ENCODE measurements around the gene CD3D.

The CD3D gene

DNA sequence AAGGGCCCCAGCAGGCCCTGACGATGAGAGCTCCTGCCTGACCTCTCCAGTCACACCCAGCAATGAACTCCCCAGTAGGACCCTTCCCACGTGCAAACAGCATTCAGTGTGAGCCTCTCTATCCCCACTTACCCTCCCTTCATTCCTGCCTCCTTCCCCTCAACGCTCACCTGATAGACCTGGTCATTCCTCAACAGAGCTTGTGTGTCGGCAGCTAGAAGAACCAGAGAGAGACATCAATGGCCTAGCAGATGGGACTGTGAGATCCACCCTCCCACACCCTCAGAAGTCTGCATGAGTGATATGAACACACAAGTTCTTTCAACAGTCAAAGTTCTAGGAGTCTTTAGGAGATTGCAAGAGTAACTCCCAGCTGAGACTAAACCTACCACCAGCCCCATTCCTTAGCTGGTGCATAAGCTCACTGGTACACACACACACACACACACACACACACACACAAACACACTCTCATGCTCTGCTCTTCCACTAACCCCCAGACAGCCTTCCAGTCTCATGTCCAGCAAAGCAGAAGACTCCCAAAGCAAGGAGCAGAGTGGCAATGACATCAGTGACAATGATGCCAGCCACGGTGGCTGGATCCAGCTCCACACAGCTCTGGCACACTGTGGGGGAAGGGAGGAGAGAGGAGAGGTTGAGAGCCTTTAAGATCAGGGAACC lies 3.1 kb downstream of the CD3D start:
- Histone ChIP-seq H3K4me1 (ENCODE audit: insufficient read depth, low read length) (0 out of 2 replicates have a peak, but pooled peaks cover 3% of the 10 kb centered on the region), H3K9ac (ENCODE audit: low read depth, low read length) (no peak overlapping the region), H3K9me3 (ENCODE audit: insufficient read depth, low read depth, low read length) (no peaks in the 10 kb centered on the region), H3K27ac (ENCODE audit: low read depth, low read length) (no peak overlapping the region), H3K27me3 (ENCODE audit: insufficient read depth, low read length) (no peaks in the 10 kb centered on the region; the same call in 1 of the 2 replicates), H3K36me3 (ENCODE audit: insufficient read depth, low read length) (no peaks in the 10 kb centered on the region), H3K4me3 (ENCODE audit: low read length) (no peak overlapping the region)
- WGBS: 87% methylated on average over 5 of the region's 5 CpGs

DNA sequence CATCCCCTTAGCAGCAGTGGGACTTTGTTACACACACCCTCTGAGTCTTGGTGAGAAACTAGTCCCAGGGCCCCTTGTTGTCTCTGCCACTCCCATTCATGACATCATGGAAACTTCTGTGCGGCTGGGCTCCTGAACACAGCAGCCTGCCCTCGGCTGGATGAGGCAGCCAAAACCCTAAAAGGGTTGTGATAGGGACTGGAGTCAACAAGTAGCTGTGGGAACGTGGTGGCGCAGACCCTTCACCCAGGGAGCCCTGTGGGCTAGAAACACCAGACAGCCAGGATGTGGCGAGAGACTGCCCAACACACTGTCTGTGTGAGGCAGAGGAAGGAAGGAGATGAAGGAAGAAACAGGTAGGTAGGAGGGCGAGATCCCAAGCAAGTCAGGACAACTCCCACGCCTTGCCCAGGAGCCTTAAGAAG lies 3.9 kb downstream of the CD3D start:
- Histone ChIP-seq H3K4me1 (ENCODE audit: insufficient read depth, low read length) (0 out of 2 replicates have a peak, but pooled peaks cover 3% of the 10 kb centered on the region), H3K27me3 (ENCODE audit: insufficient read depth, low read length) (no peaks in the 10 kb centered on the region; the same call in 1 of the 2 replicates), H3K27ac (ENCODE audit: low read depth, low read length) (no peak overlapping the region), H3K9ac (ENCODE audit: low read depth, low read length) (no peak overlapping the region), H3K36me3 (ENCODE audit: insufficient read depth, low read length) (no peaks in the 10 kb centered on the region), H3K4me3 (ENCODE audit: low read length) (no peak overlapping the region), H3K9me3 (ENCODE audit: insufficient read depth, low read depth, low read length) (no peaks in the 10 kb centered on the region)
- WGBS: 88% methylated on average over 7 of the region's 7 CpGs

DNA sequence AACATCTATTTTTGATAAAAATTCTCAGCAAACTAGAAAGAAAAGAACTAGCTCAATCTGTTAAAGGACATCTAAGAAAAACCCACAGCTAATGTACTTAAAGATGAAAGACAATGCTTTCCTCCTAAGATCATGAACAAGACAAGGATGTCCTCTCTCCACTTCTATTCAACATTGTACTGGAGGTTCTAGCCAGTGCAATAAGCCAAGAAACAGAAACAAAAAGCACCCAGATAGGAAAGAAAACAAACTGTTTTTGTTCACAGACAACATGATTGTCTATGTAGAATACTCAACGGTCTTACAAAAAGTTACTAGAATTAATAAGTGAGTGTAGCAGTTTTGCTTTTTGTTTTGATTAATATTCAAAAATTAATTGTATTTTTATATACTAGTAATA lies 7.8 kb downstream of the CD3D start:
- Histone ChIP-seq H3K36me3 (ENCODE audit: insufficient read depth, low read length) (no peaks in the 10 kb centered on the region), H3K27me3 (ENCODE audit: insufficient read depth, low read length) (no peaks in the 10 kb centered on the region), H3K4me1 (ENCODE audit: insufficient read depth, low read length) (no peaks in the 10 kb centered on the region), H3K27ac (ENCODE audit: low read depth, low read length) (no peak overlapping the region), H3K9ac (ENCODE audit: low read depth, low read length) (no peak overlapping the region), H3K4me3 (ENCODE audit: low read length) (no peak overlapping the region), H3K9me3 (ENCODE audit: insufficient read depth, low read depth, low read length) (peaks cover 4% of the 10 kb centered on the region; the same call in 1 of the 2 replicates)
- 89% methylated on average over 1 of the region's 1 CpG for WGBS

- H3K27me3 ChIP-seq (ENCODE audit: insufficient read depth, low read length): 0 out of 2 replicates have a peak, but pooled peaks cover 3% of the 10 kb centered on the region
- H3K9ac ChIP-seq (ENCODE audit: low read depth, low read length): no peak overlapping the region
- no peaks in the 10 kb centered on the region for H3K4me1 ChIP-seq (ENCODE audit: insufficient read depth, low read length)
- H3K4me3 ChIP-seq (ENCODE audit: low read length): no peak overlapping the region
- H3K27ac ChIP-seq (ENCODE audit: low read depth, low read length): no peak overlapping the region
- H3K36me3 ChIP-seq (ENCODE audit: insufficient read depth, low read length): no peaks in the 10 kb centered on the region
- peaks cover 4% of the 10 kb centered on the region; the same call in 1 of the 2 replicates for H3K9me3 ChIP-seq (ENCODE audit: insufficient read depth, low read depth, low read length)
Measured at GRCh38 chr11:118328745-118329144, 13.8 kb downstream of the CD3D start.

GRCh38 chr11:118325283-118325682 lies 17.2 kb downstream of the CD3D start:
- Histone ChIP-seq H3K4me3 (ENCODE audit: low read length) (no peak overlapping the region), H3K27me3 (ENCODE audit: insufficient read depth, low read length) (0 out of 2 replicates have a peak, but pooled peaks cover 3% of the 10 kb centered on the region), H3K9me3 (ENCODE audit: insufficient read depth, low read depth, low read length) (no peaks in the 10 kb centered on the region), H3K9ac (ENCODE audit: low read depth, low read length) (no peak overlapping the region), H3K27ac (ENCODE audit: low read depth, low read length) (no peak overlapping the region), H3K36me3 (ENCODE audit: insufficient read depth, low read length) (no peaks in the 10 kb centered on the region), H3K4me1 (ENCODE audit: insufficient read depth, low read length) (0 out of 2 replicates have a peak, but pooled peaks cover 5% of the 10 kb centered on the region)

DNA sequence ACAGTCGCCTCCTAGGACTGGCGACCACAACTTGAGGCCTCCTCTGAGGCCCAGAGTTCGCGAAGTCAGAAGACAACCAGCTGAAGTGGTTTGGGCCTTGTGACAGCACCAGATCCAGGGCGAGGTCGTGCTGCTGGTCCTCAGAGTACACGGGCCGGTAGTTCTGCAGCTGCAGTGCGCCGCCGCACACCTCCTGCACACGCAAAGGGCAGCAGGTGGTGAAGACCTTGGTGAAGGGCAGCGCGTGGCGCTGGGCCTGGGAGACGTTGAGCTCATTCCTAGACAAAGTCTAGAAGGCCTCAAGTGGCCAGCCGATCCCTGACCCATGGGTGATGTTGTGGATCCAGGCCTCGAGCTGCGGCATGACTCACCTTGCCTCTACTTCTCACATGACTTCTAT lies 19.8 kb downstream of the CD3D start:
- Histone ChIP-seq H3K36me3 (ENCODE audit: insufficient read depth, low read length) (no peaks in the 10 kb centered on the region), H3K27me3 (ENCODE audit: insufficient read depth, low read length) (0 out of 2 replicates have a peak, but pooled peaks cover under 1% of the 10 kb centered on the region), H3K4me1 (ENCODE audit: insufficient read depth, low read length) (0 out of 2 replicates have a peak, but pooled peaks cover 5% of the 10 kb centered on the region), H3K9ac (ENCODE audit: low read depth, low read length) (no peak overlapping the region), H3K4me3 (ENCODE audit: low read length) (no peak overlapping the region), H3K9me3 (ENCODE audit: insufficient read depth, low read depth, low read length) (no peaks in the 10 kb centered on the region), H3K27ac (ENCODE audit: low read depth, low read length) (no peak overlapping the region)
- 94% methylated on average over 19 of the region's 19 CpGs for WGBS

DNA sequence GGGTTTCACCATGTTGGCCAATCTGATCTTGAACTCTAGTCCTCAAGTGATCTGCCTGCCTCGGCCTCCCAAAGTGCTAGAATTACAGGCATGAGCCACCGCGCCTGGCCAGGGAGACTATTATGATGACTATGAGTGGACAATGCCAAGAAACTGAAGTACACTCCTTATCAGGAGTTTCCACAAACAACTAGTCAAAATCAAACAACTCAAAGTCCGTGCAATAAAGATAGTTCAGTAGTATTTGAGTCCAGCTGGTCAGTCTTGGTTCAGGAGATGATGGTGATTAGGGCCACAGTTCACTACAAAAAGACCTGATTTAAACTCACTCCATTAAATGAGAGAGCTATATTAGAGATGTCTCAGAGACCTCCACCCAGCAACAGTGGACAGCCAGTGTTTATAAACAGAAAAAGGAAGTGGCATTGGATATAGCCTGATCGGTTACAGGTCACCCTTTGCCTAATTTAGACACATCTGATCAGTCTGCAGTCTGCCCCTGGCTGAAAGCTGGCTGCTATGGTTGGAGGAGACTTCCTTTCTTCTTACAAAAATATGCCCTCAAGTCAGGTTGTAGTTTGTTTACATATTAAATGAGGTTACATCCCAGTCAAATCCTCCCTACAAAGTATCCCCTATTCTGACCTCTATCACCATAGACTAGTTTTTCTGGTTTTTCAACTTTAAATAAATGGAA lies 21.0 kb downstream of the CD3D start:
- Histone ChIP-seq H3K4me3 (ENCODE audit: low read length) (no peak overlapping the region), H3K4me1 (ENCODE audit: insufficient read depth, low read length) (peaks cover 7% of the 10 kb centered on the region; the same call in 1 of the 2 replicates), H3K27ac (ENCODE audit: low read depth, low read length) (no peak overlapping the region), H3K9ac (ENCODE audit: low read depth, low read length) (no peak overlapping the region), H3K27me3 (ENCODE audit: insufficient read depth, low read length) (peaks cover 4% of the 10 kb centered on the region; the same call in 1 of the 2 replicates), H3K36me3 (ENCODE audit: insufficient read depth, low read length) (no peaks in the 10 kb centered on the region), H3K9me3 (ENCODE audit: insufficient read depth, low read depth, low read length) (no peaks in the 10 kb centered on the region)
- WGBS: 96% methylated on average over 5 of the region's 5 CpGs

GRCh38 chr11:118320515-118320914 lies 22.0 kb downstream of the CD3D start:
- WGBS: 89% methylated on average over 3 of the region's 3 CpGs
- no peak overlapping the region for H3K4me3 ChIP-seq (ENCODE audit: low read length)
- H3K36me3 ChIP-seq (ENCODE audit: insufficient read depth, low read length): no peaks in the 10 kb centered on the region
- H3K27ac ChIP-seq (ENCODE audit: low read depth, low read length): no peak overlapping the region
- H3K27me3 ChIP-seq (ENCODE audit: insufficient read depth, low read length): peaks cover 4% of the 10 kb centered on the region; the same call in 1 of the 2 replicates
- H3K9me3 ChIP-seq (ENCODE audit: insufficient read depth, low read depth, low read length): no peaks in the 10 kb centered on the region
- peaks cover 17% of the 10 kb centered on the region for H3K4me1 ChIP-seq (ENCODE audit: insufficient read depth, low read length)
- H3K9ac ChIP-seq (ENCODE audit: low read depth, low read length): no peak overlapping the region

DNA sequence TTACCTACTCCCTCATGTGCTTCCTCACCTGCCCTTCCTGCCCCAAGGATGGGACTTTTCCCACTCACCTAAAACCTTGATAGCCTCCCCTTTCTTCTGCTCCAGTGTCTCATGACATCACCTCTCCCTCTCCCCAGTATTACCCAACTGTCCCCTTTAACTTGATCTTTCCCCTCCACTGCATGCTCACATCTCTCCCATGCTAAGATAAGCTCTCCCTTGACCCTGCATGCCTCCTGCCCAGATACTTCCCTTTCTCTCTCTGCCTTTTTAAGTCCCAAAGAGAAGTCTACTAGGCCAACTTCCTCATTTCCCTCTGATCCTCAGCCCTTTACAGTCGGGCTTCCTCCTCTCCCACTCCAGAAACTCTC lies 23.2 kb downstream of the CD3D start:
- Histone ChIP-seq H3K4me1 (ENCODE audit: insufficient read depth, low read length) (peaks cover 21% of the 10 kb centered on the region), H3K27ac (ENCODE audit: low read depth, low read length) (no peak overlapping the region), H3K4me3 (ENCODE audit: low read length) (no peak overlapping the region), H3K9me3 (ENCODE audit: insufficient read depth, low read depth, low read length) (no peaks in the 10 kb centered on the region), H3K27me3 (ENCODE audit: insufficient read depth, low read length) (peaks cover 5% of the 10 kb centered on the region; the same call in 1 of the 2 replicates), H3K36me3 (ENCODE audit: insufficient read depth, low read length) (no peaks in the 10 kb centered on the region), H3K9ac (ENCODE audit: low read depth, low read length) (no peak overlapping the region)
- WGBS: 75% methylated on average over 1 of the region's 1 CpG

DNA sequence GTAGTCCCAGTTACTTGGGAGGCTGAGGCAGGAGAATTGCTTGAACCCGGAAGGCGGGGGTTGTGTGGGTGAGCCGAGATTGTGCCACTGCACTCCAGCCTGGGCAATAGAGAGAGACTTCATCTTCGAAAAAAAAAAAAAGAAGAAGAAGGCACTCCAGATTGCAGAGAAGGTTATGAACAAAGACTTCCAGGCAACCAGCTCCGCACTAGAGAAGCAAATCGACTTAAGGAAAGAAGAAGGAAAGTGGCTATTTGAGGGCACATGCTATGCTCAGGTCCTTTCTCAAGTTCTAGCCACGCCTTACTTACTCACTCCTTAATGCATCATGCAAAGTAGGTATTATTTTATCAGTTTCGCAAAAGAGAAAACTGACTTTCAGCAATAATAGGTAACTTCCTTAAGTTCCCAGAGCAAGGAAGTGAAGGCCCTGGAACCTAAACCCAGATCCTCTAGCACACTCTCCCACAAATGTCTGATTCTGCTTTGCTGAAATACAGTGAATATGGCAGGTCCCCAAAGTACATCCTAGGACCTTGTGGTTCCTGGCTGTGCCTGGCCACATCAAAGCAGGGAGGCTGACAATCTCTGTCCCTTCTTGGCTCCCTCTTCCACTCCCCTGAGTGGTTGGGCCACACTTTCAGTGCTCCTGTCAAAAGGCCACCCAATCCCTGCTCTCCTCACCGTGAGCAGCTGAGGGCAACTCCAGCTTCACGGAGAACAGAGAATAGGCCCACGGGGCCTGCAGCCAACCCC lies 23.7 kb downstream of the CD3D start:
- peaks cover 11% of the 10 kb centered on the region; the same call in 1 of the 2 replicates for H3K27me3 ChIP-seq (ENCODE audit: insufficient read depth, low read length)
- H3K9me3 ChIP-seq (ENCODE audit: insufficient read depth, low read depth, low read length): no peaks in the 10 kb centered on the region
- no peak overlapping the region for H3K9ac ChIP-seq (ENCODE audit: low read depth, low read length)
- 94% methylated on average over 11 of the region's 11 CpGs for WGBS
- no peak overlapping the region for H3K4me3 ChIP-seq (ENCODE audit: low read length)
- H3K36me3 ChIP-seq (ENCODE audit: insufficient read depth, low read length): no peaks in the 10 kb centered on the region
- H3K27ac ChIP-seq (ENCODE audit: low read depth, low read length): no peak overlapping the region
- H3K4me1 ChIP-seq (ENCODE audit: insufficient read depth, low read length): peaks cover 21% of the 10 kb centered on the region

DNA sequence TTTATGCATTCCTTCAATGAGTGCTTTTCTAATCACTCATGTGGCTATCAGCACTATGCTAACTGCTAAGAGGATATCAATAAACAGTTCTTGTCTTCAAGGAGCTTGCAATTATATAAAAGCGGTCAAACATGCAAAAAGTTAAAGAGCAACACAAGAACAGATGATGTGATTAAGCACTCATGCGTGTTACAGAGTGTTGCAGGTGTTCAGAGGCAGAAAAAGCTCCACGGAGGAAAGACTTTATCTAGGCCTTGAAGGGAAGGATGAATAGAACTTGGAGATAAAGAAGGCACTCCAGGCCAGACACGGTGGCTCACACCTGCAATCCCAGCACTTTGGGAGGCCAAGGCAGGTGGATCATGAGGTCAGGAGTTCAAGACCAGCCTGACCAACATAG lies 24.4 kb downstream of the CD3D start:
- no peak overlapping the region for H3K27ac ChIP-seq (ENCODE audit: low read depth, low read length)
- H3K36me3 ChIP-seq (ENCODE audit: insufficient read depth, low read length): no peaks in the 10 kb centered on the region
- H3K9me3 ChIP-seq (ENCODE audit: insufficient read depth, low read depth, low read length): no peaks in the 10 kb centered on the region
- 94% methylated on average over 4 of the region's 4 CpGs for WGBS
- no peak overlapping the region for H3K9ac ChIP-seq (ENCODE audit: low read depth, low read length)
- H3K4me1 ChIP-seq (ENCODE audit: insufficient read depth, low read length): peaks cover 21% of the 10 kb centered on the region
- H3K27me3 ChIP-seq (ENCODE audit: insufficient read depth, low read length): peaks cover 11% of the 10 kb centered on the region; the same call in 1 of the 2 replicates
- H3K4me3 ChIP-seq (ENCODE audit: low read length): no peak overlapping the region

Data from HUES64 (cell line).